Neural cell (in vitro differentiated cells): ENCODE data around the gene IGF2R.

Experiments used
- CTCF ChIP-seq: fragments of 450-650 bp; IDR thresholded peaks from 2 replicates; pipeline ENCODE4 v1.5.1; 2014; ENCODE audit warnings: antibody characterized with exemption, mild to moderate bottlenecking, moderate library complexity; ENCODE audit not compliant: poor library complexity, severe bottlenecking
- EP300 ChIP-seq: fragments of 450-650 bp; conservative IDR thresholded peaks from 2 replicates; pipeline ENCODE4 v1.6.1; 2014; ENCODE audit warnings: antibody characterized with exemption, mild to moderate bottlenecking, moderate library complexity; ENCODE audit not compliant: poor library complexity, severe bottlenecking
- EZH2 ChIP-seq: fragments of 200-600, 300-800 bp; shearing (Covaris generic), sonication (generic); IDR thresholded peaks from 2 replicates; pipeline ENCODE4 v1.6.1; 2014; ENCODE audit warnings: antibody characterized with exemption, low read length, borderline replicate concordance, mild to moderate bottlenecking; ENCODE audit not compliant: insufficient read depth, poor library complexity, severe bottlenecking
- POLR2AphosphoS5 ChIP-seq: IDR thresholded peaks from 2 replicates; pipeline ENCODE4 v1.6.1; 2012
- RAD21 ChIP-seq: fragments of 450-650 bp; conservative IDR thresholded peaks from 2 replicates; pipeline ENCODE4 v1.6.1; 2014; ENCODE audit warnings: antibody characterized with exemption, mild to moderate bottlenecking, moderate library complexity
- SMC3 ChIP-seq: fragments of 450-650 bp; conservative IDR thresholded peaks from 2 replicates; pipeline ENCODE4 v1.6.1; 2014; ENCODE audit warnings: antibody characterized with exemption, mild to moderate bottlenecking, moderate library complexity; ENCODE audit not compliant: poor library complexity
- TAF1 ChIP-seq: IDR thresholded peaks from 2 replicates; pipeline ENCODE4 v1.6.1; 2012; ENCODE audit warnings: low read depth
- TF ChIP-seq, protein P1 (sequence below): IDR thresholded peaks from 2 replicates; pipeline ENCODE4 v1.6.1; 2012; ENCODE audit warnings: borderline replicate concordance

- no peak for TF ChIP-seq CTCF
- TF ChIP-seq RAD21, result no peak
- no peak for TF ChIP-seq POLR2AphosphoS5
- no peak for TF ChIP-seq EP300
- TF ChIP-seq EZH2, result no peak
- TF ChIP-seq SMC3, result no peak
- TF ChIP-seq TAF1, result no peak
- TF ChIP-seq, protein P1, sequence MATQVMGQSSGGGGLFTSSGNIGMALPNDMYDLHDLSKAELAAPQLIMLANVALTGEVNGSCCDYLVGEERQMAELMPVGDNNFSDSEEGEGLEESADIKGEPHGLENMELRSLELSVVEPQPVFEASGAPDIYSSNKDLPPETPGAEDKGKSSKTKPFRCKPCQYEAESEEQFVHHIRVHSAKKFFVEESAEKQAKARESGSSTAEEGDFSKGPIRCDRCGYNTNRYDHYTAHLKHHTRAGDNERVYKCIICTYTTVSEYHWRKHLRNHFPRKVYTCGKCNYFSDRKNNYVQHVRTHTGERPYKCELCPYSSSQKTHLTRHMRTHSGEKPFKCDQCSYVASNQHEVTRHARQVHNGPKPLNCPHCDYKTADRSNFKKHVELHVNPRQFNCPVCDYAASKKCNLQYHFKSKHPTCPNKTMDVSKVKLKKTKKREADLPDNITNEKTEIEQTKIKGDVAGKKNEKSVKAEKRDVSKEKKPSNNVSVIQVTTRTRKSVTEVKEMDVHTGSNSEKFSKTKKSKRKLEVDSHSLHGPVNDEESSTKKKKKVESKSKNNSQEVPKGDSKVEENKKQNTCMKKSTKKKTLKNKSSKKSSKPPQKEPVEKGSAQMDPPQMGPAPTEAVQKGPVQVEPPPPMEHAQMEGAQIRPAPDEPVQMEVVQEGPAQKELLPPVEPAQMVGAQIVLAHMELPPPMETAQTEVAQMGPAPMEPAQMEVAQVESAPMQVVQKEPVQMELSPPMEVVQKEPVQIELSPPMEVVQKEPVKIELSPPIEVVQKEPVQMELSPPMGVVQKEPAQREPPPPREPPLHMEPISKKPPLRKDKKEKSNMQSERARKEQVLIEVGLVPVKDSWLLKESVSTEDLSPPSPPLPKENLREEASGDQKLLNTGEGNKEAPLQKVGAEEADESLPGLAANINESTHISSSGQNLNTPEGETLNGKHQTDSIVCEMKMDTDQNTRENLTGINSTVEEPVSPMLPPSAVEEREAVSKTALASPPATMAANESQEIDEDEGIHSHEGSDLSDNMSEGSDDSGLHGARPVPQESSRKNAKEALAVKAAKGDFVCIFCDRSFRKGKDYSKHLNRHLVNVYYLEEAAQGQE, result no peak
Observed at GRCh38 chr6:160103825-160104100, 134.9 kb downstream of the IGF2R start.
